Esophagus muscularis mucosa (tissue), 4 donors: Measurements from ENCODE around the gene TMEM11. TPM values are rescaled to one million over a fixed set of nuclear protein-coding genes. Genes with fewer than 3 reads are reported as not detected.

ENCODE experiments used
- DNase-seq: peaks from one replicate; pipeline ENCODE4 v3.0.0-alpha.2; 2017; ENCODE audit errors: extremely low spot score
- H3K27ac ChIP-seq, 4 donors: fragments of 200-600 bp; sonication (generic); replicated peaks in 1 of 4; 1 replicate in 3 of 4; 2 replicates in 1 of 4; pipeline ENCODE4 v1.5.1; 2016 to 2019; ENCODE audit warnings: mild to moderate bottlenecking in 1 of 4
- H3K27me3 ChIP-seq, 4 donors: fragments of 200-600 bp; sonication (generic); one replicate each; pipeline versions ENCODE4 v1.5.1 to v1.6.0; 2016 to 2019
- H3K36me3 ChIP-seq, 4 donors: fragments of 200-600 bp; sonication (generic); one replicate each; pipeline ENCODE4 v1.5.1; 2016 to 2019
- H3K4me1 ChIP-seq, 4 donors: fragments of 200-600 bp; sonication (generic); one replicate each; pipeline ENCODE4 v1.5.1; 2016 to 2019
- H3K4me3 ChIP-seq, 4 donors: fragments of 200-600 bp; sonication (generic); 1 replicate in 2 of 4; 2 replicates in 2 of 4; pipeline ENCODE4 v1.5.1; 2016 to 2019; ENCODE audit warnings: mild to moderate bottlenecking in 4 of 4, moderate library complexity in 1 of 4
- H3K9me3 ChIP-seq, 4 donors: fragments of 200-600 bp; sonication (generic); 1 replicate in 3 of 4; 2 replicates in 1 of 4; pipeline ENCODE4 v1.5.1; 2016 to 2019
- EP300 ChIP-seq: sonication (generic); formaldehyde crosslinking; IDR thresholded peaks from one replicate; pipeline ENCODE4 v1.6.1; 2017; ENCODE audit warnings: antibody characterized with exemption
- POLR2A ChIP-seq: fragments of 450-650 bp; IDR thresholded peaks from one replicate; pipeline ENCODE4 v1.6.1; 2017; ENCODE audit warnings: antibody characterized with exemption, moderate library complexity, mild to moderate bottlenecking, low read depth
- POLR2AphosphoS5 ChIP-seq, 2 donors: sonication (generic); formaldehyde crosslinking; IDR thresholded peaks; one replicate each; pipeline ENCODE4 v1.6.1; 2017; ENCODE audit warnings: antibody characterized with exemption in 2 of 2
- WGBS: methylation state at CpG from one replicate; pipeline ENCODE4 v1.1.5; 2018; 5-methylcytosine and 5-hydroxymethylcytosine counted together
- intact Hi-C: fragments of 100-400 bp; cut with DNase I; formaldehyde crosslinking; loops from one replicate; pipeline ENCODE4 v1.15.1; 2023
- total RNA-seq, 4 donors: library from RNA; depleted of rRNA; stranded (reverse); fragments of >200 nt; gene quantifications; one replicate each; pipeline versions ENCODE4 v1.1.0 to v1.2.1, GENCODE V29; 2016
- TF ChIP-seq, protein P1 (sequence below), 3 experiments: fragments of 200-600 bp in 2 of 3; fragments of 450-650 bp in 1 of 3; sonication (generic) in 2 of 3; IDR thresholded peaks; one replicate each; pipeline ENCODE4 v1.5.1; 2017 to 2019; ENCODE audit warnings: antibody characterized with exemption in 3 of 3, mild to moderate bottlenecking in 2 of 3, moderate library complexity in 1 of 3

The TMEM11 gene
- total RNA-seq, 4 donors from 2014 or later: 24.1 to 31.0 (median 26.0) TPM

DNA sequence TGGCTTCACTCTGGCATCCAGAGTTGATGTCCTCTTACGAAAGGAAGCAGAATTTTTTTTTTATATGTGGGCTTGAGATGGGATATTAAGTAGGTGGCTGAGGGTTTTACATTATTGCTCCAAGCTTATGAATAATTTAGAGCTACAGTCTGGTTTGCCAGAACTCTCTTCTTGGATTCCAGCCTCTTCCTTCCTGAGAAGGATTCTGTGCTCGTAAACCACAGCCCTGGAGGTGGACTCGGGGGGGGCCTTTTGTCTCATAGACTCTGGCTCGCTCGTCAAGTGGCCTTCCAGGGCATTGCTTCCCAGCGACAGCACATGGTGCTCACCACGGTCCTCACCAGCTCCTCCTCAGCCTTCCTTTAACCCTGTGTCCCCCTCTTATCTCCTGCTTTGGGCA is 43.2 kb downstream of the TMEM11 start:
- Histone ChIP-seq H3K27ac (peak overlapping the region in 1 of 4 donors; percentile 49), H3K36me3 (peaks cover 9 to 38% (median 30%) of the 10 kb centered on the region in 4 donors), H3K4me1 (peaks cover 46 to 59% (median 49%) of the 10 kb centered on the region in 4 donors), H3K9me3 (no peaks in the 10 kb centered on the region), H3K27me3 (no peaks in the 10 kb centered on the region), H3K4me3 (no peak overlapping the region)
- intact Hi-C loops: no loop called here
- 71% methylated on average over 7 of the region's 7 CpGs for WGBS
- TF ChIP-seq POLR2AphosphoS5 (IDR thresholded peaks at IDR 0.05) (peak in 1 of 2 donors; percentile 17), POLR2A (no peak), EP300 (no peak)
- no peak for DNase-seq

DNA sequence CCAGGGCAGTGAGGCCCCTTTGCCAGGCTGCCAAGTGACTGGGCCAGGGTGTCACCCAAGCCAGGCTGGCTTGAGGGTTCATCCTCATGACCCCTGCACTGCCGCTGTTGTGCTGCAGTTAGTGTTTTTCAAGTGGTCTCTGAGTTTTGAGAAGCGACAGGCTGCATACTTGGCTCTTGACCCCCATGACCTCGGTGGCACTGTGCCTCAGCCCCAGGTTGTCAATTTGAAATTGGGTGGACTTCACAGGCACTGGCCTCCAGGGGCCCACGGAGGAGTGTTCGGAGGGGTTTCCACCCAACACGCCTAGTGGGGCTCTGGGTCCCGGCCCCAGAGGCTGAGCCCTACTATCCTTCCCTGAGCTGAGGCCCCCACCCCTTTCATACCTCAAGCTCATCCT is 44.5 kb downstream of the TMEM11 start:
- Histone ChIP-seq H3K9me3 (no peaks in the 10 kb centered on the region), H3K4me1 (peaks cover 46 to 65% (median 53%) of the 10 kb centered on the region in 4 donors), H3K27me3 (no peaks in the 10 kb centered on the region), H3K27ac (no peak overlapping the region), H3K36me3 (peaks cover 9 to 27% (median 24%) of the 10 kb centered on the region in 4 donors), H3K4me3 (no peak overlapping the region)
- 100% methylated on average over 2 of the region's 7 CpGs for WGBS
- no peak for DNase-seq
- TF ChIP-seq EP300: no peak
- TF ChIP-seq POLR2AphosphoS5 (IDR thresholded peaks at IDR 0.05): no peak
- intact Hi-C loops: no loop called here

DNA sequence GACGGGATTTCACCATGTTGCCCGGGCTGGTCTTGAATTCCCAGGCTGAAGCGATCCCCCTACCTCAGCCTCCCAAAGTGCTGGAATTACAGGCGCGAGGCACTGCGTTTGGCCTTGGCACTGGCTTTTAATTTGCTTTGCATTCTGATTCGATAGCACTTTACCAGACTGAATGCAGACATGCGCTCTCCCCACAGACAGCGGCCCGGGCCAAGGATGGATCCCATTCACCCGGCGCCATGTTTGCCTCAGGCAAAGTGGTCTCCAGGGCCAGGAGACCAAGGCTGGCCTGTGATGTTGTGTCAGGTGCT is 45.5 kb downstream of the TMEM11 start:
- H3K27ac ChIP-seq: no peak overlapping the region
- H3K27me3 ChIP-seq: no peaks in the 10 kb centered on the region
- H3K4me1 ChIP-seq: peaks cover 39 to 62% (median 50%) of the 10 kb centered on the region in 4 donors
- peaks cover under 1 to 20% (median 15%) of the 10 kb centered on the region in 4 donors for H3K36me3 ChIP-seq
- TF ChIP-seq POLR2A (no peak), POLR2AphosphoS5 (IDR thresholded peaks at IDR 0.05) (no peak), EP300 (no peak)
- TF ChIP-seq, protein P1, sequence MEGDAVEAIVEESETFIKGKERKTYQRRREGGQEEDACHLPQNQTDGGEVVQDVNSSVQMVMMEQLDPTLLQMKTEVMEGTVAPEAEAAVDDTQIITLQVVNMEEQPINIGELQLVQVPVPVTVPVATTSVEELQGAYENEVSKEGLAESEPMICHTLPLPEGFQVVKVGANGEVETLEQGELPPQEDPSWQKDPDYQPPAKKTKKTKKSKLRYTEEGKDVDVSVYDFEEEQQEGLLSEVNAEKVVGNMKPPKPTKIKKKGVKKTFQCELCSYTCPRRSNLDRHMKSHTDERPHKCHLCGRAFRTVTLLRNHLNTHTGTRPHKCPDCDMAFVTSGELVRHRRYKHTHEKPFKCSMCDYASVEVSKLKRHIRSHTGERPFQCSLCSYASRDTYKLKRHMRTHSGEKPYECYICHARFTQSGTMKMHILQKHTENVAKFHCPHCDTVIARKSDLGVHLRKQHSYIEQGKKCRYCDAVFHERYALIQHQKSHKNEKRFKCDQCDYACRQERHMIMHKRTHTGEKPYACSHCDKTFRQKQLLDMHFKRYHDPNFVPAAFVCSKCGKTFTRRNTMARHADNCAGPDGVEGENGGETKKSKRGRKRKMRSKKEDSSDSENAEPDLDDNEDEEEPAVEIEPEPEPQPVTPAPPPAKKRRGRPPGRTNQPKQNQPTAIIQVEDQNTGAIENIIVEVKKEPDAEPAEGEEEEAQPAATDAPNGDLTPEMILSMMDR (IDR thresholded peaks at IDR 0.05): no peak
- DNase-seq: no peak
- no peak overlapping the region for H3K4me3 ChIP-seq
- intact Hi-C loops: no loop called here
- H3K9me3 ChIP-seq: no peaks in the 10 kb centered on the region
- WGBS: 94% methylated on average over 9 of the region's 12 CpGs

- Histone ChIP-seq H3K4me1 (peaks cover 36 to 69% (median 54%) of the 10 kb centered on the region in 4 donors), H3K27me3 (no peaks in the 10 kb centered on the region), H3K27ac (peak overlapping the region; percentile 73 to 81 (median 78)), H3K36me3 (peaks cover 0 to 8% (median 3%) of the 10 kb centered on the region in 4 donors), H3K9me3 (no peaks in the 10 kb centered on the region), H3K4me3 (peak overlapping the region in 1 of 4 donors; percentile 17)
- TF ChIP-seq, protein P1 (IDR thresholded peaks at IDR 0.05): no peak
- peak; percentile 40 for TF ChIP-seq POLR2A
- no peak for TF ChIP-seq EP300
- peak; percentile 19 to 28 for TF ChIP-seq POLR2AphosphoS5 (IDR thresholded peaks at IDR 0.05)
- WGBS: 58% methylated on average over 5 of the region's 5 CpGs
- DNase-seq: no peak
- intact Hi-C loops: no loop called here
These were observed 46.7 kb downstream of the TMEM11 start for GRCh38 chr17:21167303-21167702.

GRCh38 chr17:21166595-21167210 is 47.3 kb downstream of the TMEM11 start:
- no peak for DNase-seq
- intact Hi-C loops: no loop called here
- Histone ChIP-seq H3K4me3 (peak overlapping the region in 2 of 4 donors; percentile 0 to 17), H3K9me3 (no peaks in the 10 kb centered on the region), H3K4me1 (peaks cover 41 to 75% (median 60%) of the 10 kb centered on the region in 4 donors), H3K27me3 (no peaks in the 10 kb centered on the region), H3K27ac (peak overlapping the region; percentile 73 to 81 (median 78)), H3K36me3 (peaks cover 0 to 2% (median 0%) of the 10 kb centered on the region in 4 donors)
- TF ChIP-seq POLR2AphosphoS5 (IDR thresholded peaks at IDR 0.05) (peak in 1 of 2 donors; percentile 3), EP300 (no peak)
- 23% methylated on average over 5 of the region's 5 CpGs for WGBS

GRCh38 chr17:21165922-21166594 is 47.9 kb downstream of the TMEM11 start:
- 74% methylated on average over 11 of the region's 11 CpGs for WGBS
- Histone ChIP-seq H3K4me1 (peaks cover 43 to 78% (median 62%) of the 10 kb centered on the region in 4 donors), H3K9me3 (no peaks in the 10 kb centered on the region), H3K4me3 (peak overlapping the region in 2 of 4 donors; percentile 0 to 17), H3K36me3 (no peaks in the 10 kb centered on the region), H3K27me3 (no peaks in the 10 kb centered on the region), H3K27ac (peak overlapping the region; percentile 73 to 81 (median 78))
- no peak for DNase-seq
- intact Hi-C loops: no loop called here
- TF ChIP-seq POLR2A (no peak), POLR2AphosphoS5 (IDR thresholded peaks at IDR 0.05) (peak; percentile 49 to 54), EP300 (no peak)
